NOMO-1 (cell line): Measurements from ENCODE around the gene PDXDC1.
A peak's percentile ranks its signal among the peaks of the same experiment; 100 is the strongest.
"Not testable (repeated sequence)": the region's sequence is repeated elsewhere in the genome, so short reads cannot be mapped to it uniquely, and the experiment has no call there.

Source experiments
- DNase-seq, 2 experiments: peaks; one replicate each; lab custom pipeline; 2025; ENCODE audit not compliant: unreplicated experiment in 2 of 2; lab: John Stamatoyannopoulos, UW

PDXDC1 gene

DNA sequence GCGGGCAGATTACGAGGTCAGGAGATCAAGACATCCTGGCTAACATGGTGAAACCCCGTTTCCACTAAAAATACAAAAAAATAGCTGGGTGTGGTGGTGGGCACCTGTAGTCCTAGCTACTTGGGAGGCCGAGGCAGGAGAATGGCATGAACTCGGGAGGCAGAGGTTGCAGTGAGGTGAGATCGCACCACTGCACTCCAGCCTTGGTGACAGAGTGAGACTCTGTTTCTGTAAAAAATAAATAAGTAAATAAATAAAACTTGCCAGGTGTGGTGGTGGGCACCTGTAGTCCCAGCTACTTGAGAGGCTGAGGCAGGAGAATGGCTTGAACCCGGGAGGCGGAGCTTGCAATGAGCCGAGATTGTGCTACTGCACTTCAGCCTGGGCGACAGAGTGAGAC lies 38.1 kb downstream of the PDXDC1 start:
- DNase-seq = not testable (repeated sequence)

GRCh38 chr16:15015671-15016070 lies 40.8 kb downstream of the PDXDC1 start:
- DNase-seq = not testable (repeated sequence)

DNA sequence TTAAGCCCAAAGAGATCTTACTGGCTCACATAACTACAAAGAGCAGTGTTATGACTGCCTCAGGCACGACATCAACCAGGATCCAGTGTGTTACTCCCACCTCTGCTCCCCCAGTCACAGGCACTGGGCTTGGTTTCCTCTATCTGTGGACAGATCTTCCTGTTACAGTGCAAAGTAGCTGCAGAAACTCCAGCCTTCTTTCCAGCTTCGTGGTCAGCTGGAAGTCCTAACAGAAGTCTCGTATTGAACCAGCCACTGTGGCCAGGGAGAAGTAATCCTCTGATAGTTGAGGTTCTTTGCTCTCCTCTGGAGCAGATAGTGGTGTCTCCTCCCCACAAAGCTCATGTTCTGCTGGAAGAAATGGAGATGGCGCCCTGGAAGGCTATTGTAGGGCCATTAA lies 41.5 kb downstream of the PDXDC1 start:
- DNase-seq = not testable (repeated sequence)

GRCh38 chr16:15016951-15017580 lies 42.2 kb downstream of the PDXDC1 start:
- not testable (repeated sequence) for DNase-seq

DNA sequence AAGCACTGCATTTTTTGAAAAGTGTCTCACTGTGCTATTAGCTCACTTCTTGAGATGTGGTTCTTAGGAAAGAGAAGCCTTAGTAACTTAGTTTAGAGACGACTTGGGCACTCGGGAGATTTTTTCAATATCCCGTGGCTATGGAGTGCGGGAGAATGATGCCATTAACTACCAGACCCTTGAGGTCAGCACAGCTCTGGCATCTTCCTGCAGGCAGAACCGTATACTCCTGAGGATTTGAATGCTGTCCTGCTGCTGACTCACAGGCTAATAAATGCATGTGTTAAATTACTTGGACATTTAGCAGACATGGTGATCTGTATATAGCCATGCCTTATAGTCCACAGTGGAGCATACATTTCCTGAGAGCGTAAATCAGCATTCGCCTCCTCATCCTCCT lies 46.6 kb downstream of the PDXDC1 start:
- not testable (repeated sequence) for DNase-seq

DNA sequence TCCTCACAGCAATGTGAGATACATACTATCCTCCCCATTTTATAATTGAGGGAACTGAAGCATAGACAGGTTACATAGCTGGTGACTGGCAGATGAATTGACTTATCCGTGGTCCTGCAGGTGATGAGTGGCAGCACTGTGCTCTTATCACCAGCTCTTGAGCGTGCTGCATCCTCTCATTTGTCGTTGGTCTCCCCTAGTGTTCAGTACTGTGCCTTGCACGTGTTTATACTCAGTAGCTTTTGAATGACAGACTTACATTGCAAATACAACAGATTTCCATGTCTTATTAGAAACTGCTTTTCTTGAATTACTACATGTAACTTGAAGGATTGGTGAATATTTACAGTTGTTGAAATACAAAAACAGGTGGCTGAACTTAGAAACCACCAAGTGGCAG lies 47.4 kb downstream of the PDXDC1 start:
- DNase-seq = not testable (repeated sequence)

DNA sequence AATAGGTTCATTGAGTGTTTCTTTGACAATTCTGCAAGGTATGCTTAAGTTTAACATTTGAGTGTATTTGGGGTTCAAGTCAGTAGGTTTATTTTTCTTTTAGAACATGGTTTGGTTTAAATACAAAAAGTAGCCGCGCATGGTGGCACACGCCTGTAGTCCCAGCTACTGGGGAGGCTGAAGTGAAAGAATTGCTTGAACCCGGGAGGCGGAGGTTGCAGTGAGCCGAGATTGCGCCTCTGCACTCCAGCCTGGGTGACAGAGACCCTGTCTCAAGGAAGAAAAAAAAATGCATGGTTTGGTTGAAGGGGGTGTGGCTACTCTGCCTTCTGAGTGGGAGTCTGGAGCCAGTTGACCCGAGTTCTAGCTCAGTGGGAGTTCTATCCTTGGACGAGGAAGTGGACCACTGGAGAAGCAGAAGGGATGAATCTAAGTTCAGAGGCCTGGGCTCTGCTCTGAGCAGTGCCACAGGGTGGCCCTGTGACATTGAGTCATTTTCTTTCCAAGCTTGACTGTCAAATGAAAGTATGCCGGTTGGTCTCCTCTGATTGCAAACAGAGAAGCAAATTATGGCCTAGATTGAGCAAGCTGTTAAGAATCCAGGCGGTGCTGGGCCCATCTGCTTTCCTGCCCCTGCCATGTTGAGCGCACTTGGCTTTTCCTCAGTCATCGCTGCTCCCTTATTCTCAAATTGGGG lies 48.7 kb downstream of the PDXDC1 start:
- DNase-seq = not testable (repeated sequence)

GRCh38 chr16:15024858-15025199 lies 50.0 kb downstream of the PDXDC1 start:
- DNase-seq = not testable (repeated sequence)

GRCh38 chr16:15025234-15025951 lies 50.6 kb downstream of the PDXDC1 start:
- not testable (repeated sequence) for DNase-seq

DNA sequence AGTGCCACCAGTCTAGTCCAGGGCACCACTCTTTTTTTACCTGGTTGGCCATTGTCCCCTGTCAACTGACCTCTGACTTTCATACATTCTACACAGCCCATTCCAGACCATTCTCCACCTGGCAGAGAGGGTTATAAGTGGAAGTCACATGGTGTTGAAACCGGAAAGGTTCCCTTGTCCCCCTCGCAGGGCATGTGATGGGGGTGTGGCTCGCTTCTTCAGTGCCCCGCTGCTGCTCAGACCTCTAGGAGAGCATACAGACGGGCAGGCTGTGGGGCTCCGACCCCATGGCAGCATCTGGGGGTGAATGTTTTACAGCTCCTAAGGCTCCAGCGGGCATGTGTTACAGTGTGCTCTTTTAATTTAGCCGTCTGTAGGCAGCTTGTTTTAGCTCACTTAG lies 52.2 kb downstream of the PDXDC1 start:
- DNase-seq = not testable (repeated sequence)

DNA sequence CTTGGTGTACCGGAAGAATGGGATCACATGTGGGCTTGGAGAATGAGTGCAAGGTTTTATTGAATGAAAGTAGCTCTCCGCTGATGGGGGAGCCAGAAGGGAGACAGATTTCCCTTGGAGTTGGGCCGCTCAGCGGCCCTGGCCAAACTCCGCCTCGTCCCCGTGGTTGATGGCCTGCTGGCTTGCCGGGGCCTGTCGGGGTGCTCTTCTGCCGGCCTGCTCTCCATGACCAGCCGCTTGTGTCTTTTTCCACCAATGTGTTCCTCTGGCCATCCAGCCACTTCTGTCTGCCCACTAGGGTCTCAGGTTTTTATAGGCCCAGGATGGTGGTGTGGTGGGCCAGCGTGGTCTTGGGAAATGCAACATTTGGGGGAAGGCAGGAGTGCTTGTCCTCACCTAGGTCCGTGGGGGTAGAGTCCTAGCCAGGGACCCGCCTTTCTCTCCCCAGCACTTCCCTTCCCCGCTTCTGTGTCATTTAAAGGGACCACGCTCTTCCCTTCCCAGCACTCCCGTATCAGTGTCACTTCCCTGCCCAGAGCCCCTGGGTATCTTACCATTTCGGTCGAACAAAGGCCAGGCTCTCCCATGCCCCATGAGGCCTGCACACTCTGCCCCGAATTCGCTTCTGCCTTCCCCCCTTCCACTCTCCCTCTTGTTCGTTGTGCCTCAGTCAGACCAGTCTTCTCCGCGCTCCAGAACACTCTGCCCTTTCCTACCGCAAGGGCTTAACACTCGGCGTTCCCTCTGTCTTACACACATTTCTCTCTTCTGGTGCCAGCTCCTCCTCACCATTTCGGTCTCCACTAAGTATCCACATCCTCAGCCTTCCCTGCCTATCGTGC lies 52.9 kb downstream of the PDXDC1 start:
- not testable (repeated sequence) for DNase-seq

- DNase-seq = not testable (repeated sequence)
Measured at GRCh38 chr16:15028345-15028715, 53.5 kb downstream of the PDXDC1 start.

DNA sequence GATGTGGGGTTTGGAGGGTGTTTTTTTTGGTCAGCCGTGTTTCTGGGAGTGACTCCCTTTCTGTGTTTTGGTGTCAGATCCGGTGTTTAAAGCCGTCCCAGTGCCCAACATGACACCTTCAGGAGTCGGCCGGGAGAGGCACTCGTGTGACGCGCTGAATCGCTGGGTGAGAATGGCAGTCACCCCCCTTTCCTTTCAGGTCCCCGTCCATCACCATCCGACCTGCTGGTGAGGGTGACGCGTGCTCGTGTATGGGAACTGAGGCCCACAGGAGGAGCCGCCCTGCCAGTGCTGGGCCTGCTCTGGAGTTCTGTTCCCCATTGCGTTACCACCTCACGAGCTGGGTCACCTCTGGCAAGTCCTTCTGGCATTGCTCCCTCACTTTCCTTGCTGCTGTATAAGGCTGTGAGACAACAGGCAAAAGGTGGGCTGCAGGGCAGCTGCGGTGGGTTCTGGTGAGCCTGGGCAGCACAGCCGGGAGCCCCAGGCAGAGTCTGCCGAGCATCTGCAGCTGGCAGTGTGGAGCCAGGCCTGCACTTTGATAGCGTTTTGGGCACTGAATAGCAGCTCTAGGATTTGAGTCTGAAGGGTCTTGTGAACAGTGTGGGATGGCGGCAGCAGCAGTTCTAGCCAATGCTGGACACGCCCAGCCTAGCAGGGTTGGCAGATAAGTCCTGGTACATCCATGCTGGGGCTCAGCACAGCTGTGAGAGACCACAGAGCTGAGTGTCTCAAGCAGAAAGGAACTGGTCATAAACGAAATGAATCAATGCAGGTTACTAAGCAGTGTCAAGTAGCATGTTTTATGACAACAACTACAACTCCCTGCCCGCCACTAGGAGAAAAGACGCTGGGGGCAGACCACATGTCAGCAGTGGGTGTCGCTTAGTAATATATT lies 54.2 kb downstream of the PDXDC1 start:
- DNase-seq = not testable (repeated sequence)

DNA sequence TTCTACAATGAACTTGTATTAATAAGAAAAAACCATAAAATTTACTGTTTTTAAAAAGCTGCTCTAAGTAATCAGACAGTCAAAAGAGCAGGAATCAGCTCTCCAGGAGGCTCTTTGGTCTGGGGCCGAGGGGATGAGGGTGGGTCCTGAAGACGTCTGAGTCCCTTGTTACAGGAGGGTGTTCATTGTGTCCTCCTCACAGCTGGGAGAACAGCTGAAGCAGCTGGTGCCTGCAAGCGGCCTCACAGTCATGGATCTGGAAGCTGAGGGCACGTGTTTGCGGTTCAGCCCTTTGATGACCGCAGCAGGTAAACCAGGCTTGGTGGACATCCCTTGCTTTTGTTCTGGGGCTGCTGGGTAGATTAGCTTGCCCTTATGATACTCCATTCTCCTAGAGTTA lies 54.9 kb downstream of the PDXDC1 start:
- not testable (repeated sequence) for DNase-seq

- peak; percentile 36 to 38 for DNase-seq
Measured at GRCh38 chr16:15031179-15031578, 56.4 kb downstream of the PDXDC1 start.

GRCh38 chr16:15031586-15031985 lies 56.8 kb downstream of the PDXDC1 start:
- no peak for DNase-seq

DNA sequence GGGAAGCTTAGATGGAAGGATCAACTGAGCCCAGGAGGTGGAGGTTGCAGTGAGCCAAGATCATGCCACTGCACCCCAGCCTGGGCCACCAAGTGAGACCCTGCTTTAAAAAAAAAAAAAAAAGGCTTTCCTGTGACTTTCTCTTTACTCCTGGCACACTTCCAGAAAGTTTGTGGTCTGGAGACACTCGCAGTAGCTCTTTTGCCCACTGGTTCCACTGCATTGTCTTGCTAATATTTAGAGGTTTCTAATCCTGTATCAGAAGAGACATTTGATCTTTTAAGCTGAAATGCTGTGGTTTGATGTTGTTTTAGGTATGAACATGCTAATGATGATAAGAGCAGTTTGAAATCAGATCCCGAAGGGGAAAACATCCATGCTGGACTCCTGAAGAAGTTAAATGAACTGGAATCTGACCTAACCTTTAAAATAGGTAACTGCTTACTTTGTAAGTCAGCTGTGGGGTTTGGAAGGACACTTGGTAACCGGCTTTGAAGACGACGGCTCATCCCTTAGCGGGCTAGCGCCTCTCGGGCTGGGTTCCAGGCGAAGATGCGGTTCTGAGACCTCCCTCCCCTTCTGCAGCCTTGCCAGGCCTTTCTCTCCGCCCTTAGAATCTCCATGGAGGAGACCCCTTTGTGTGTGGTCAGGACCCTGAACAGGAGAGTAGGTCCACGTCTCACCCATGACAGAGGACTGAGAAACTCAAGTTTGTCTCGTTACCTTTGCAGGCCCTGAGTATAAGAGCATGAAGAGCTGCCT lies 57.9 kb downstream of the PDXDC1 start:
- DNase-seq = no peak

- DNase-seq = no peak
Measured at GRCh38 chr16:15033309-15033707, 58.5 kb downstream of the PDXDC1 start.
